HCT116 (cell line): Measurements from ENCODE around the gene PC. TPM values are rescaled to one million over a fixed set of nuclear protein-coding genes. Genes with fewer than 3 reads are reported as not detected.

ENCODE experiments used
- ATAC-seq: fragments of 200-7000 bp; cut with Tn5 transposase; 2 replicates; pipeline ENCODE4 v1.9.1; 2020; ENCODE audit warnings: mild to moderate bottlenecking, moderate library complexity
- BruUV-seq: library from RNA; stranded (reverse); fragments of 400-500 nt; replicated peaks from 2 replicates; lab custom pipeline; 2021; lab: Mats Ljungman, UMichigan
- CTCF ChIA-PET: fragments of 300-600 bp; sonication (Branson Sonifier 250); formaldehyde crosslinking; loops from one replicate; lab custom pipeline; 2021; ENCODE audit warnings: antibody characterized with exemption; lab: Charles Lee
- POLR2A ChIA-PET: fragments of 300-600, 350-600 bp; sonication (Branson Sonifier 250); formaldehyde crosslinking; loops from one replicate; lab custom pipeline; 2021; ENCODE audit warnings: antibody characterized with exemption; lab: Charles Lee
- RAD21 ChIA-PET, 2 experiments: fragments of 300-600 bp; sonication (Branson Sonifier 250); formaldehyde crosslinking; loops; one replicate each; lab custom pipeline; 2023; ENCODE audit warnings: low total read pairs in 2 of 2; ENCODE audit not compliant: uncharacterized antibody in 2 of 2, unreplicated experiment in 2 of 2, low non-redundant PET in 1 of 2; lab: Charles Lee
- DNase-seq: peaks from one replicate; pipeline ENCODE4 v3.0.0-alpha.2; 2010; ENCODE audit warnings: low read depth, low spot score
- H2AFZ ChIP-seq: fragments of 200-600 bp; shearing (Covaris generic), sonication (generic); 2 replicates; pipeline ENCODE4 v1.6.1; 2017; ENCODE audit warnings: low read depth, mixed run types, mixed read lengths, antibody characterized with exemption, low read length; ENCODE audit not compliant: poor library complexity, severe bottlenecking
- H3K27ac ChIP-seq: 2 replicates; pipeline ENCODE4 v1.5.1; 2012; ENCODE audit warnings: low read depth, low read length
- H3K27me3 ChIP-seq: fragments of 200-600 bp; sonication (generic); 2 replicates; pipeline ENCODE4 v1.6.1; 2016; ENCODE audit warnings: mixed run types, low read length, mixed read lengths; ENCODE audit not compliant: insufficient read depth
- H3K36me3 ChIP-seq, 2 experiments: fragments of 200-500 bp in 1 of 2; fragments of 200-600 bp in 1 of 2; sonication (Bioruptor generic) in 1 of 2; sonication (generic) in 1 of 2; 2 replicates each; pipeline versions ENCODE4 v1.5.1 to v1.6.1; 2014 to 2016; ENCODE audit warnings: low read length in 2 of 2, inconsistent platforms in 1 of 2, mixed read lengths in 1 of 2, mixed run types in 1 of 2; ENCODE audit not compliant: insufficient read depth in 2 of 2, control insufficient read depth in 1 of 2
- H3K4me1 ChIP-seq, 2 experiments: fragments of 200-600 bp in 1 of 2; sonication (generic) in 1 of 2; 2 replicates each; pipeline versions ENCODE4 v1.5.1 to v1.6.1; 2012 to 2017; ENCODE audit warnings: low read length in 2 of 2, inconsistent platforms in 1 of 2, mild to moderate bottlenecking in 1 of 2, mixed read lengths in 1 of 2, mixed run types in 1 of 2, moderate library complexity in 1 of 2; ENCODE audit not compliant: insufficient read depth in 2 of 2, control insufficient read depth in 1 of 2
- H3K4me2 ChIP-seq: fragments of 200-600 bp; sonication (generic); 2 replicates; pipeline ENCODE4 v1.6.1; 2017; ENCODE audit warnings: mixed run types, low read length, mixed read lengths
- H3K4me3 ChIP-seq, 2 experiments: fragments of 200-600 bp in 1 of 2; sonication (generic) in 1 of 2; replicated peaks in 1 of 2; 2 replicates each; pipeline ENCODE4 v1.5.1; 2011 to 2016; ENCODE audit warnings: low read length in 2 of 2, control low read depth in 1 of 2, low read depth in 1 of 2, mild to moderate bottlenecking in 1 of 2, mixed read lengths in 1 of 2, mixed run types in 1 of 2
- H3K79me2 ChIP-seq: fragments of 200-600 bp; sonication (generic); 2 replicates; pipeline ENCODE4 v1.6.1; 2017; ENCODE audit warnings: mild to moderate bottlenecking, mixed run types, low read length, moderate library complexity, mixed read lengths; ENCODE audit not compliant: insufficient read depth
- H3K9ac ChIP-seq: fragments of 200-600 bp; sonication (generic); 2 replicates; pipeline ENCODE4 v1.6.1; 2016; ENCODE audit warnings: low read length, mixed read lengths
- H3K9me2 ChIP-seq: fragments of 200-600 bp; sonication (generic), shearing (Covaris generic); 2 replicates; pipeline ENCODE4 v1.6.1; 2017; ENCODE audit warnings: mixed run types, mild to moderate bottlenecking, moderate library complexity; ENCODE audit not compliant: insufficient read depth
- H3K9me3 ChIP-seq, 2 experiments: fragments of 200-500 bp in 1 of 2; fragments of 200-600 bp in 1 of 2; sonication (Bioruptor generic) in 1 of 2; sonication (generic) in 1 of 2; 2 replicates each; pipeline ENCODE4 v1.6.1; 2014 to 2017; ENCODE audit warnings: low read length in 2 of 2, mixed read lengths in 2 of 2, inconsistent platforms in 1 of 2, low read depth in 1 of 2, mild to moderate bottlenecking in 1 of 2, mixed run types in 1 of 2, moderate library complexity in 1 of 2; ENCODE audit not compliant: control insufficient read depth in 1 of 2, insufficient read depth in 1 of 2
- H4K20me1 ChIP-seq: fragments of 200-600 bp; sonication (generic), shearing (Covaris generic); 2 replicates; pipeline ENCODE4 v1.6.1; 2017; ENCODE audit warnings: mixed run types, mild to moderate bottlenecking, moderate library complexity; ENCODE audit not compliant: insufficient read depth
- ATF3 ChIP-seq: IDR thresholded peaks from 2 replicates; pipeline ENCODE4 v1.6.1; 2012
- CBX3 ChIP-seq: IDR thresholded peaks from 2 replicates; pipeline ENCODE4 v1.6.1; 2012; ENCODE audit warnings: low read depth
- CEBPB ChIP-seq: IDR thresholded peaks from 2 replicates; pipeline ENCODE4 v1.6.1; 2012; ENCODE audit warnings: low read depth
- CTCF ChIP-seq, 3 experiments: fragments of 200-600 bp in 1 of 3; sonication (generic) in 1 of 3; IDR thresholded peaks in 2 of 3; conservative IDR thresholded peaks in 1 of 3; 2 replicates each; pipeline ENCODE4 v1.5.1; 2012 to 2017; ENCODE audit warnings: low read depth in 2 of 3, low read length in 2 of 3, antibody characterized with exemption in 1 of 3, borderline replicate concordance in 1 of 3, control low read depth in 1 of 3, mild to moderate bottlenecking in 1 of 3, mixed read lengths in 1 of 3, mixed run types in 1 of 3, moderate library complexity in 1 of 3; ENCODE audit not compliant: insufficient read depth in 1 of 3
- EGR1 ChIP-seq: IDR thresholded peaks from 2 replicates; pipeline ENCODE4 v1.6.1; 2012; ENCODE audit warnings: low read depth
- EZH2phosphoT487 ChIP-seq: fragments of 200-600 bp; IDR thresholded peaks from 2 replicates; pipeline ENCODE4 v1.6.1; 2018; ENCODE audit warnings: antibody characterized with exemption, borderline replicate concordance
- FOSL1 ChIP-seq: IDR thresholded peaks from 2 replicates; pipeline ENCODE4 v1.6.1; 2012; ENCODE audit warnings: low read depth
- JUND ChIP-seq: IDR thresholded peaks from 2 replicates; pipeline ENCODE4 v1.6.1; 2012
- MAX ChIP-seq: IDR thresholded peaks from 2 replicates; pipeline ENCODE4 v1.6.1; 2012
- POLR2A ChIP-seq: IDR thresholded peaks from 2 replicates; pipeline ENCODE4 v1.7.0; 2011; ENCODE audit warnings: borderline replicate concordance; ENCODE audit not compliant: insufficient read depth, insufficient read length; ENCODE audit errors: extremely low read depth
- RAD21 ChIP-seq: IDR thresholded peaks from 2 replicates; pipeline ENCODE4 v1.6.1; 2012; ENCODE audit warnings: low read depth, mild to moderate bottlenecking
- REST ChIP-seq: IDR thresholded peaks from 2 replicates; pipeline ENCODE4 v1.6.1; 2012; ENCODE audit warnings: low read depth
- SIN3A ChIP-seq: IDR thresholded peaks from 2 replicates; pipeline ENCODE4 v1.6.1; 2012; ENCODE audit warnings: low read depth
- SRF ChIP-seq: IDR thresholded peaks from 2 replicates; pipeline ENCODE4 v1.6.1; 2012; ENCODE audit warnings: low read depth
- TCF7L2 ChIP-seq: IDR thresholded peaks from 2 replicates; pipeline ENCODE4 v1.7.0; 2011; ENCODE audit warnings: borderline replicate concordance, inconsistent platforms; ENCODE audit not compliant: insufficient read depth, insufficient read length; ENCODE audit errors: extremely low read depth
- YY1 ChIP-seq: IDR thresholded peaks from 2 replicates; pipeline ENCODE4 v1.6.1; 2011; ENCODE audit warnings: low read length, low read depth, moderate library complexity, mild to moderate bottlenecking; ENCODE audit not compliant: insufficient replicate concordance; ENCODE audit errors: extremely low read depth
- ZBTB33 ChIP-seq: IDR thresholded peaks from 2 replicates; pipeline ENCODE4 v1.6.1; 2011; ENCODE audit warnings: mild to moderate bottlenecking, low read length, moderate library complexity; ENCODE audit not compliant: insufficient replicate concordance; ENCODE audit errors: extremely low read depth
- ZFX ChIP-seq: fragments of 450-650 bp; IDR thresholded peaks from 2 replicates; pipeline ENCODE4 v1.6.1; 2017
- ZNF274 ChIP-seq: fragments of 200-500 bp; sonication (Bioruptor generic); IDR thresholded peaks from 2 replicates; pipeline ENCODE4 v1.6.1; 2014; ENCODE audit warnings: mild to moderate bottlenecking, low read depth, low read length, inconsistent platforms
- intact Hi-C: fragments of 100-400 bp; cut with micrococcal nuclease; formaldehyde crosslinking; loops from 2 replicates; pipeline ENCODE4 v1.10.0; 2022
- total RNA-seq: library from RNA; stranded (reverse); gene quantifications from one replicate; pipeline ENCODE4 v1.2.1, GENCODE V29; 2021; ENCODE audit not compliant: unreplicated experiment

Gene PC
- total RNA-seq, 1 experiment from 2014 or later, result 24.1 TPM

GRCh38 chr11:66996609-66997273 is 38.6 kb upstream of the PC start:
- ChIA-PET CTCF (interaction anchor here (1.4 kb wide), 1 partner anchor 25 kb away, joined by 4 read pairs; no protein-coding TSS in a partner anchor), POLR2A (no interaction called here), RAD21 (interaction anchor here in 1 of 2 experiments (1.1 kb wide), 1 partner anchor 25 kb away, joined by 5 read pairs; no protein-coding TSS in a partner anchor)
- Histone ChIP-seq H2AFZ (no peak overlapping the region), H3K9me2 (no peaks in the 10 kb centered on the region), H3K27ac (no peak overlapping the region), H3K36me3 (no peaks in the 10 kb centered on the region), H4K20me1 (no peaks in the 10 kb centered on the region)
- intact Hi-C loops, result no loop called here
- no peak for TF ChIP-seq CBX3
- no peak for TF ChIP-seq ZBTB33
- TF ChIP-seq CEBPB, result no peak
- no peak for TF ChIP-seq YY1
- TF ChIP-seq EZH2phosphoT487, result no peak
- TF ChIP-seq ZFX, result no peak
- no peak for TF ChIP-seq ATF3
- no peak for TF ChIP-seq SRF
- no peak for TF ChIP-seq POLR2A
- no peak for TF ChIP-seq EGR1
- TF ChIP-seq CTCF (IDR thresholded peaks at IDR 0.05 in 2 of 3, conservative IDR thresholded peaks at IDR 0.05 in 1 of 3; ENCODE audit: borderline replicate concordance in 1 of 3, insufficient read depth in 1 of 3, low read depth in 2 of 3, low read length in 2 of 3), result no peak
- no peak for TF ChIP-seq FOSL1
- no peak for TF ChIP-seq RAD21
- no peak for TF ChIP-seq MAX
- TF ChIP-seq SIN3A, result no peak
- no peak for TF ChIP-seq JUND
- no peak for TF ChIP-seq ZNF274
- no peak for TF ChIP-seq TCF7L2
- no peak for TF ChIP-seq REST
- TF ChIP-seq, all 23 proteins: peak for 0
- ATAC-seq (no peak), DNase-seq (no peak)
- Histone ChIP-seq H3K27me3 (no peaks in the 10 kb centered on the region), H3K79me2 (no peaks in the 10 kb centered on the region), H3K4me2 (no peak overlapping the region), H3K4me1 (peaks cover 3 to 4% of the 10 kb centered on the region in 2 experiments; a peak in 2 of 4 replicates), H3K9ac (no peak overlapping the region), H3K9me3 (no peaks in the 10 kb centered on the region), H3K4me3 (no peak overlapping the region)
- no TSS peak for BruUV-seq
